Endothelial cell of umbilical vein (primary cell): Measurements from ENCODE around the gene SLC47A1. TPM values are rescaled to one million over a fixed set of nuclear protein-coding genes. Genes with fewer than 3 reads are reported as not detected.

Experiments
- BruUV-seq: library from RNA; stranded (reverse); fragments of 400-500 nt; replicated peaks from 2 replicates; lab custom pipeline; 2021; lab: Mats Ljungman, UMichigan
- CTCF ChIA-PET: fragments of 300-600, 350-600 bp; sonication (Branson Sonifier 250); formaldehyde crosslinking; loops from one replicate; lab custom pipeline; 2021; ENCODE audit warnings: antibody characterized with exemption, inconsistent platforms; lab: Charles Lee
- POLR2A ChIA-PET: fragments of 300-600, 350-600 bp; sonication (Branson Sonifier 250); formaldehyde crosslinking; loops from one replicate; lab custom pipeline; 2021; ENCODE audit warnings: antibody characterized with exemption, inconsistent platforms; lab: Charles Lee
- DNase-seq: peaks from one replicate; pipeline ENCODE4 v3.0.0-alpha.2; 2011; ENCODE audit warnings: low read depth, low spot score
- FAIRE-seq: peaks from 2 replicates; lab custom pipeline; 2011; peaks lifted over from hg19 to GRCh38; lab: Jason Lieb, UNC
- H2AFZ ChIP-seq: 2 replicates; pipeline ENCODE4 v1.6.0; 2012; ENCODE audit warnings: low read depth, low read length, control low read depth, inconsistent platforms
- H3K27ac ChIP-seq: 2 replicates; pipeline ENCODE4 v1.5.1; 2011; ENCODE audit warnings: low read depth, mild to moderate bottlenecking, control low read depth, low read length, moderate library complexity; ENCODE audit not compliant: insufficient read depth
- H3K27me3 ChIP-seq, 2 experiments: 2 replicates each; pipeline versions ENCODE4 v1.6.0 to v1.6.1; 2011; ENCODE audit warnings: low read length in 2 of 2, mixed read lengths in 1 of 2; ENCODE audit not compliant: control insufficient read depth in 2 of 2, insufficient read depth in 2 of 2
- H3K36me3 ChIP-seq, 2 experiments: 2 replicates in 1 of 2; 3 replicates in 1 of 2; pipeline ENCODE4 v1.5.1; 2011; ENCODE audit warnings: low read length in 2 of 2, mild to moderate bottlenecking in 1 of 2, moderate library complexity in 1 of 2; ENCODE audit not compliant: control insufficient read depth in 2 of 2, insufficient read depth in 2 of 2; ENCODE audit errors: extremely low read depth in 1 of 2
- H3K4me1 ChIP-seq: 3 replicates; pipeline ENCODE4 v1.5.1; 2011; ENCODE audit warnings: mild to moderate bottlenecking, low read length; ENCODE audit not compliant: control insufficient read depth, insufficient read depth; ENCODE audit errors: extremely low read depth
- H3K4me2 ChIP-seq: 2 replicates; pipeline ENCODE4 v1.6.1; 2011; ENCODE audit warnings: low read length, control low read depth, mixed read lengths; ENCODE audit not compliant: insufficient read depth
- H3K4me3 ChIP-seq, 3 experiments: fragments of 200-600 bp in 1 of 3; sonication (generic), shearing (Covaris generic) in 1 of 3; replicated peaks in 1 of 3; 2 replicates each; pipeline ENCODE4 v1.5.1; 2011 to 2016; ENCODE audit warnings: control low read depth in 3 of 3, low read length in 3 of 3, mild to moderate bottlenecking in 2 of 3, inconsistent platforms in 1 of 3, low read depth in 1 of 3, moderate library complexity in 1 of 3; ENCODE audit not compliant: insufficient read depth in 1 of 3
- H3K79me2 ChIP-seq: 2 replicates; pipeline ENCODE4 v1.6.0; 2012; ENCODE audit warnings: low read length, inconsistent platforms; ENCODE audit not compliant: control insufficient read depth, insufficient read depth
- H3K9ac ChIP-seq: replicated peaks from 2 replicates; pipeline ENCODE3; 2011; ENCODE audit warnings: low read length, control low read depth; ENCODE audit not compliant: insufficient read depth; ENCODE audit errors: extremely low read depth
- H3K9me1 ChIP-seq: replicated peaks from 3 replicates; pipeline ENCODE4 v1.6.0; 2011; ENCODE audit warnings: mild to moderate bottlenecking, low read length; ENCODE audit not compliant: control insufficient read depth, insufficient read depth; ENCODE audit errors: extremely low read depth
- H3K9me3 ChIP-seq: replicated peaks from 2 replicates; pipeline ENCODE4 v1.5.1; 2012; ENCODE audit warnings: low read length, inconsistent platforms; ENCODE audit not compliant: control insufficient read depth, insufficient read depth
- H4K20me1 ChIP-seq: replicated peaks from 2 replicates; pipeline ENCODE3; 2011; ENCODE audit warnings: mild to moderate bottlenecking, low read length; ENCODE audit not compliant: control insufficient read depth, insufficient read depth; ENCODE audit errors: extremely low read depth
- CTCF ChIP-seq, 2 donors: IDR thresholded peaks; 1 replicate in 1 of 2; 2 replicates in 1 of 2; pipeline ENCODE4 v1.5.1; 2011; ENCODE audit warnings: low read length in 2 of 2, mild to moderate bottlenecking in 2 of 2, moderate library complexity in 2 of 2, control low read depth in 1 of 2, inconsistent platforms in 1 of 2, low read depth in 1 of 2; ENCODE audit not compliant: insufficient read depth in 1 of 2; ENCODE audit errors: extremely low read depth in 1 of 2
- EZH2 ChIP-seq: IDR thresholded peaks from 2 replicates; pipeline ENCODE4 v1.6.1; 2012; ENCODE audit warnings: borderline replicate concordance, low read depth, mild to moderate bottlenecking, moderate library complexity, low read length, inconsistent platforms; ENCODE audit not compliant: severe bottlenecking
- FOS ChIP-seq: IDR thresholded peaks from 2 replicates; pipeline ENCODE4 v1.6.1; 2011; ENCODE audit warnings: mild to moderate bottlenecking, low read length, moderate library complexity, borderline replicate concordance; ENCODE audit not compliant: insufficient read depth
- GATA2 ChIP-seq: IDR thresholded peaks from 2 replicates; pipeline ENCODE4 v1.7.0; 2011; ENCODE audit warnings: low read depth, mild to moderate bottlenecking, moderate library complexity, mixed read lengths, low read length; ENCODE audit not compliant: insufficient read length, insufficient read depth
- JUN ChIP-seq: IDR thresholded peaks from 2 replicates; pipeline ENCODE4 v1.6.1; 2011; ENCODE audit warnings: borderline replicate concordance, low read depth; ENCODE audit not compliant: insufficient read length, insufficient read depth
- MAX ChIP-seq: IDR thresholded peaks from 2 replicates; pipeline ENCODE4 v1.6.1; 2011; ENCODE audit not compliant: insufficient read depth, insufficient read length
- MYC ChIP-seq: IDR thresholded peaks from one replicate; pipeline ENCODE4 v1.6.1; 2011; ENCODE audit warnings: mild to moderate bottlenecking, low read depth, low read length
- POLR2A ChIP-seq: IDR thresholded peaks from 2 replicates; pipeline ENCODE4 v1.6.1; 2012; ENCODE audit warnings: low read depth, mild to moderate bottlenecking, control low read depth, low read length
- POLR2AphosphoS5 ChIP-seq: IDR thresholded peaks from 2 replicates; pipeline ENCODE4 v1.6.1; 2012; ENCODE audit warnings: low read depth, mild to moderate bottlenecking, control low read depth, low read length, moderate library complexity; ENCODE audit not compliant: insufficient read depth
- dilution Hi-C: fragments of 300-500 bp; cut with MboI; formaldehyde crosslinking; loops from one replicate; pipeline ENCODE4 v1.15.0; 2019; ENCODE audit warnings: low sequenced_read_pairs; ENCODE audit not compliant: extremely low pct_ligation_motif_present
- intact Hi-C: fragments of 100-400 bp; cut with micrococcal nuclease; formaldehyde crosslinking; loops from one replicate; pipeline ENCODE4 v1.10.0; 2022
- polyA plus RNA-seq, 4 experiments: library from polyadenylated mRNA; depleted of rRNA in 3 of 4; stranded (reverse) in 3 of 4; unstranded in 1 of 4; fragments of >200 nt; gene quantifications; 2 replicates each; pipeline versions ENCODE4 v1.2.1 to v1.2.3, GENCODE V29; 2011 to 2012; ENCODE audit warnings: missing spikeins in 1 of 4
- total RNA-seq: library from RNA; stranded (reverse); gene quantifications from 2 replicates; pipeline ENCODE4 v1.2.3, GENCODE V29; 2021

The SLC47A1 gene
- total and polyA plus RNA-seq, 2 donors (not counting 3 experiments of a cell fraction or from before 2014, with no cell fraction given): 3.3 to 6.9 TPM

- no peaks in the 10 kb centered on the region for H3K79me2 ChIP-seq
- intact Hi-C loops: no loop called here
- no peak overlapping the region for H3K9ac ChIP-seq
- DNase-seq: no peak
- no TSS peak for BruUV-seq
- H3K9me3 ChIP-seq: no peaks in the 10 kb centered on the region
- H3K4me1 ChIP-seq: no peaks in the 10 kb centered on the region
- H3K4me2 ChIP-seq: no peak overlapping the region
- TF ChIP-seq EZH2: no peak
- no peak for TF ChIP-seq JUN
- no peak for TF ChIP-seq GATA2
- TF ChIP-seq POLR2A: no peak
- no peak for TF ChIP-seq CTCF (IDR thresholded peaks at IDR 0.05; ENCODE audit: extremely low read depth in 1 of 2, insufficient read depth in 1 of 2, low read depth in 1 of 2, low read length in 2 of 2)
- TF ChIP-seq FOS: no peak
- TF ChIP-seq MYC: no peak
- no peak for TF ChIP-seq MAX
- no peak for TF ChIP-seq POLR2AphosphoS5
- H3K27ac ChIP-seq: no peak overlapping the region
- H3K36me3 ChIP-seq: no peaks in the 10 kb centered on the region
- CTCF ChIA-PET: interaction anchor here (1.2 kb wide), 1 partner anchor 19 kb away, joined by 4 read pairs; no protein-coding TSS in a partner anchor
- H3K27me3 ChIP-seq: no peaks in the 10 kb centered on the region
- POLR2A ChIA-PET: no interaction called here
- no peaks in the 10 kb centered on the region for H3K9me1 ChIP-seq
- no peak overlapping the region for H3K4me3 ChIP-seq
- H2AFZ ChIP-seq: no peak overlapping the region
- FAIRE-seq: no peak
- dilution Hi-C loops: no loop called here
- H4K20me1 ChIP-seq: no peaks in the 10 kb centered on the region
Measured at GRCh38 chr17:19565817-19566575, 32.3 kb downstream of the SLC47A1 start.
